Upper lobe of left lung (tissue), 4 donors: ENCODE results near the gene SPTBN1.

Experiments used
- EP300 ChIP-seq, 4 donors: sonication (generic); formaldehyde crosslinking; IDR thresholded peaks; one replicate each; pipeline ENCODE4 v1.5.1; 2017; ENCODE audit warnings: antibody characterized with exemption in 4 of 4, control low read depth in 2 of 4
- POLR2A ChIP-seq, 4 donors: fragments of 450-650 bp; IDR thresholded peaks; one replicate each; pipeline ENCODE4 v1.5.1; 2016 to 2017; ENCODE audit warnings: antibody characterized with exemption in 4 of 4, mild to moderate bottlenecking in 2 of 4
- POLR2AphosphoS5 ChIP-seq, 2 donors: sonication (generic); formaldehyde crosslinking; IDR thresholded peaks; one replicate each; pipeline ENCODE4 v1.5.1; 2017; ENCODE audit warnings: antibody characterized with exemption in 2 of 2
- TF ChIP-seq, protein P1 (sequence below), 6 experiments: fragments of 450-650 bp in 4 of 6; fragments of 200-600 bp in 2 of 6; sonication (generic) in 2 of 6; IDR thresholded peaks; one replicate each; pipeline ENCODE4 v1.5.1; 2016 to 2019; ENCODE audit warnings: antibody characterized with exemption in 6 of 6

DNA sequence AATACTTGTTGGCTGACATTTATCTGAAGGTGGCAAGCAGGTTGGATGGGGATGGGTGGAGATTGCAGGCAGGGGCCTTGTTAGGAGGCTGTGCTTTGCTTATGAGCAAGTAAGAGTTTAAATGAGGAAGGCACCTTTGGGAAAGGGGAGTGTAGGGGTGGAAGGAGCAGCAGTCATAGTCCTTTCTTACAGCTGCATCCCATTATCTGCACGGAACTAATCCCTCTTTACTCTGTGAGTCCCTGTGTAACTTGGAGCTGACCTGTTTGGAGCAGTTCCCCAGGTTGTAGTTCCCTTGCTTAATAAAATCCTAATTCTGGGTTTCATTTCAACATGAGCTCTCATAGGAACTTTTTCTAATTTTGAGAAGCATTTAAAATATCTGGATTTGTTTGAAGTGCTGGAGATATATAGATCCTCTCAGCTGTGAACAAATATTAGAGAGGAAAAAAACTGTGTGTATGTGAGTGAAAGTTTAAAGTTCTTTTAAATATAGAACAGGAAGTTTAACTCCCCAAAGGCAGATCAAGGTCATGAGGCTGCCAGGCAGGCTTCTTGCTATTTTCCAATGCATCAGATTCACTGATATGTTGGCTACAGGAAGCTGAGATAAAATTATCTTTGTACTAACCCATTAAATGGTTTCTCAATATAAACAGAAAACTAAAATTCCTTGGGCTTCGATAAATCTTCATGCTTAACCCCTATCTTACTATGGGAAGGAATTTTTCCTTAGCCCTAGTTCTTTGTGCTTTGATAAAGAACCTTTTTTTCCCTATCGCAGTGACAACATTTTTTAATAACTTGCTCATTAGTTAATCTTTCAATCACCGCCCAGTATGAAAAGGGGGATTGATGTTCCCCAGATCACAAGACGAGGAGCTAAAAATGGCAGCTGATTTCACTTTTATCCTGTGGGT is 162.8 kb downstream of the SPTBN1 start:
- TF ChIP-seq, protein P1, sequence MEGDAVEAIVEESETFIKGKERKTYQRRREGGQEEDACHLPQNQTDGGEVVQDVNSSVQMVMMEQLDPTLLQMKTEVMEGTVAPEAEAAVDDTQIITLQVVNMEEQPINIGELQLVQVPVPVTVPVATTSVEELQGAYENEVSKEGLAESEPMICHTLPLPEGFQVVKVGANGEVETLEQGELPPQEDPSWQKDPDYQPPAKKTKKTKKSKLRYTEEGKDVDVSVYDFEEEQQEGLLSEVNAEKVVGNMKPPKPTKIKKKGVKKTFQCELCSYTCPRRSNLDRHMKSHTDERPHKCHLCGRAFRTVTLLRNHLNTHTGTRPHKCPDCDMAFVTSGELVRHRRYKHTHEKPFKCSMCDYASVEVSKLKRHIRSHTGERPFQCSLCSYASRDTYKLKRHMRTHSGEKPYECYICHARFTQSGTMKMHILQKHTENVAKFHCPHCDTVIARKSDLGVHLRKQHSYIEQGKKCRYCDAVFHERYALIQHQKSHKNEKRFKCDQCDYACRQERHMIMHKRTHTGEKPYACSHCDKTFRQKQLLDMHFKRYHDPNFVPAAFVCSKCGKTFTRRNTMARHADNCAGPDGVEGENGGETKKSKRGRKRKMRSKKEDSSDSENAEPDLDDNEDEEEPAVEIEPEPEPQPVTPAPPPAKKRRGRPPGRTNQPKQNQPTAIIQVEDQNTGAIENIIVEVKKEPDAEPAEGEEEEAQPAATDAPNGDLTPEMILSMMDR (IDR thresholded peaks at IDR 0.05): no peak
- TF ChIP-seq POLR2A (IDR thresholded peaks at IDR 0.05): no peak
- no peak for TF ChIP-seq POLR2AphosphoS5 (IDR thresholded peaks at IDR 0.05)
- TF ChIP-seq EP300 (IDR thresholded peaks at IDR 0.05): peak in 2 of 4 donors; percentile 5 to 41
